Neural progenitor cell (in vitro differentiated cells): ENCODE results near the gene TMEM204. TPM values are rescaled to one million over a fixed set of nuclear protein-coding genes. Genes with fewer than 3 reads are reported as not detected.

Experiments
- DNase-seq: peaks from one replicate; pipeline ENCODE4 v3.0.0-alpha.2; 2016; ENCODE audit warnings: low spot score
- H2AFZ ChIP-seq: fragments of 200-600 bp; sonication (generic); replicated peaks from 2 replicates; pipeline ENCODE4 v1.6.1; 2016; ENCODE audit warnings: antibody characterized with exemption
- H3F3A ChIP-seq: fragments of 200-600 bp; sonication (generic); 2 replicates; pipeline ENCODE4 v1.6.1; 2016; ENCODE audit warnings: antibody characterized with exemption, low read depth
- H3K27ac ChIP-seq: fragments of 200-600 bp; sonication (generic); 2 replicates; pipeline ENCODE4 v1.5.1; 2016; ENCODE audit warnings: mild to moderate bottlenecking
- H3K27me3 ChIP-seq: fragments of 200-600 bp; sonication (generic); 2 replicates; pipeline ENCODE4 v1.6.1; 2016; ENCODE audit warnings: mild to moderate bottlenecking, moderate library complexity
- H3K36me3 ChIP-seq: fragments of 200-600 bp; sonication (generic); 2 replicates; pipeline ENCODE4 v1.5.1; 2016
- H3K4me1 ChIP-seq: fragments of 200-600 bp; sonication (generic); 2 replicates; pipeline ENCODE4 v1.6.1; 2016; ENCODE audit warnings: mixed run types
- H3K4me2 ChIP-seq: fragments of 200-600 bp; sonication (generic); 2 replicates; pipeline ENCODE4 v1.6.1; 2016
- H3K4me3 ChIP-seq: fragments of 200-600 bp; sonication (generic); 2 replicates; pipeline ENCODE4 v1.5.1; 2016
- H3K79me2 ChIP-seq: fragments of 200-600 bp; sonication (generic); 2 replicates; pipeline ENCODE4 v1.6.1; 2016; ENCODE audit warnings: low read depth
- H3K9ac ChIP-seq: fragments of 200-600 bp; sonication (generic); 2 replicates; pipeline ENCODE4 v1.6.1; 2016
- H3K9me3 ChIP-seq: fragments of 200-600 bp; sonication (generic); 2 replicates; pipeline ENCODE4 v1.5.1; 2016; ENCODE audit warnings: low read depth
- H4K20me1 ChIP-seq: fragments of 200-600 bp; sonication (generic); 2 replicates; pipeline ENCODE4 v1.6.1; 2016; ENCODE audit warnings: low read depth
- H3K27ac Mint-ChIP-seq: 3 replicates; pipeline ENCODE4 v1.8.0; 2021; ENCODE audit warnings: mixed read lengths
- H3K27me3 Mint-ChIP-seq: 2 replicates; pipeline ENCODE4 v1.8.0; 2022; ENCODE audit warnings: low read depth, mild to moderate bottlenecking, inconsistent platforms, moderate library complexity, mixed read lengths; ENCODE audit not compliant: insufficient read depth
- H3K36me3 Mint-ChIP-seq: 3 replicates; pipeline ENCODE4 v1.8.0; 2021; ENCODE audit warnings: mixed read lengths
- H3K4me1 Mint-ChIP-seq: 3 replicates; pipeline ENCODE4 v1.8.0; 2021; ENCODE audit warnings: mixed read lengths
- H3K4me3 Mint-ChIP-seq: 3 replicates; pipeline ENCODE4 v1.8.0; 2021; ENCODE audit warnings: mild to moderate bottlenecking, moderate library complexity, mixed read lengths
- H3K9me3 Mint-ChIP-seq: 3 replicates; pipeline ENCODE4 v1.8.0; 2020; ENCODE audit warnings: mixed read lengths
- EZH2 ChIP-seq: fragments of 200-600 bp; sonication (generic); IDR thresholded peaks from 2 replicates; pipeline ENCODE4 v1.6.1; 2017; ENCODE audit warnings: antibody characterized with exemption, mild to moderate bottlenecking, moderate library complexity
- EZH2phosphoT487 ChIP-seq: fragments of 200-600 bp; sonication (generic); IDR thresholded peaks from 2 replicates; pipeline ENCODE4 v1.6.1; 2017; ENCODE audit warnings: antibody characterized with exemption
- total RNA-seq: library from RNA; depleted of rRNA; stranded (reverse); fragments of >200 nt; gene quantifications from 2 replicates; pipeline ENCODE4 v1.2.3, GENCODE V29; 2015; ENCODE audit warnings: low replicate concordance
- TF ChIP-seq, protein P1 (sequence below): fragments of 200-600 bp; sonication (generic); IDR thresholded peaks from 2 replicates; pipeline ENCODE4 v1.5.1; 2017; ENCODE audit warnings: antibody characterized with exemption, mild to moderate bottlenecking

TMEM204 gene
- total RNA-seq, 1 donor from 2014 or later = not detected

DNA sequence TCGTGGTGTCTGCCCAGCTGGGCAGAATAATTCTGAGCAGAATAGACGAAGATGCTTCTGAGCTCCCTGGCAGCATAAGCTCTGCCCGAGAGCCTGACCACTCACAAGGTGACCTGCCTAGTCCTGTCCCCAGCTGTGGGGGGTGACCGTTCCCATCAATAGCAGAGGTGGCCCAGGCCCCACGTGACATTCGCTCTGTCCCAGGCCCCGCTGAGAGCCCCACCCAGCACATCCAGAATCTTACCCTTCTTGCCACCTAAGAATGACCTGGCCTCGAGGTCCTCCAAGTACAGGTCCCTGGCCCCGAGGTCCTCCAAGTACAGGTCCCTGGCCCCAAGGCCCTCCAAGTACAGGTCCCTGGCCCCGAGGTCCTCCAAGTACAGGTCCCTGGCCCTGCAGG lies 695 bp upstream of the TMEM204 start:
- H2AFZ ChIP-seq = no peak overlapping the region
- H3K4me1 Mint-ChIP-seq = peaks cover 10% of the 10 kb centered on the region
- no peak overlapping the region for H3K4me3 ChIP-seq
- H3K4me1 ChIP-seq = no peaks in the 10 kb centered on the region
- H3K4me3 Mint-ChIP-seq = no peak overlapping the region
- no peak overlapping the region for H3K4me2 ChIP-seq
- no peaks in the 10 kb centered on the region for H3K27me3 Mint-ChIP-seq
- H3K9me3 ChIP-seq = no peaks in the 10 kb centered on the region
- no peak overlapping the region for H3K9ac ChIP-seq
- no peaks in the 10 kb centered on the region for H3K36me3 ChIP-seq
- H3K27me3 ChIP-seq = no peaks in the 10 kb centered on the region
- TF ChIP-seq EZH2 = no peak
- TF ChIP-seq, protein P1, sequence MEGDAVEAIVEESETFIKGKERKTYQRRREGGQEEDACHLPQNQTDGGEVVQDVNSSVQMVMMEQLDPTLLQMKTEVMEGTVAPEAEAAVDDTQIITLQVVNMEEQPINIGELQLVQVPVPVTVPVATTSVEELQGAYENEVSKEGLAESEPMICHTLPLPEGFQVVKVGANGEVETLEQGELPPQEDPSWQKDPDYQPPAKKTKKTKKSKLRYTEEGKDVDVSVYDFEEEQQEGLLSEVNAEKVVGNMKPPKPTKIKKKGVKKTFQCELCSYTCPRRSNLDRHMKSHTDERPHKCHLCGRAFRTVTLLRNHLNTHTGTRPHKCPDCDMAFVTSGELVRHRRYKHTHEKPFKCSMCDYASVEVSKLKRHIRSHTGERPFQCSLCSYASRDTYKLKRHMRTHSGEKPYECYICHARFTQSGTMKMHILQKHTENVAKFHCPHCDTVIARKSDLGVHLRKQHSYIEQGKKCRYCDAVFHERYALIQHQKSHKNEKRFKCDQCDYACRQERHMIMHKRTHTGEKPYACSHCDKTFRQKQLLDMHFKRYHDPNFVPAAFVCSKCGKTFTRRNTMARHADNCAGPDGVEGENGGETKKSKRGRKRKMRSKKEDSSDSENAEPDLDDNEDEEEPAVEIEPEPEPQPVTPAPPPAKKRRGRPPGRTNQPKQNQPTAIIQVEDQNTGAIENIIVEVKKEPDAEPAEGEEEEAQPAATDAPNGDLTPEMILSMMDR = no peak
- TF ChIP-seq EZH2phosphoT487 = no peak
- H4K20me1 ChIP-seq = no peaks in the 10 kb centered on the region
- peaks cover 2% of the 10 kb centered on the region for H3K36me3 Mint-ChIP-seq
- no peaks in the 10 kb centered on the region for H3K9me3 Mint-ChIP-seq
- no peak for DNase-seq
- no peak overlapping the region for H3K27ac Mint-ChIP-seq
- no peaks in the 10 kb centered on the region for H3K79me2 ChIP-seq
- no peak overlapping the region for H3K27ac ChIP-seq
- no peaks in the 10 kb centered on the region for H3F3A ChIP-seq

DNA sequence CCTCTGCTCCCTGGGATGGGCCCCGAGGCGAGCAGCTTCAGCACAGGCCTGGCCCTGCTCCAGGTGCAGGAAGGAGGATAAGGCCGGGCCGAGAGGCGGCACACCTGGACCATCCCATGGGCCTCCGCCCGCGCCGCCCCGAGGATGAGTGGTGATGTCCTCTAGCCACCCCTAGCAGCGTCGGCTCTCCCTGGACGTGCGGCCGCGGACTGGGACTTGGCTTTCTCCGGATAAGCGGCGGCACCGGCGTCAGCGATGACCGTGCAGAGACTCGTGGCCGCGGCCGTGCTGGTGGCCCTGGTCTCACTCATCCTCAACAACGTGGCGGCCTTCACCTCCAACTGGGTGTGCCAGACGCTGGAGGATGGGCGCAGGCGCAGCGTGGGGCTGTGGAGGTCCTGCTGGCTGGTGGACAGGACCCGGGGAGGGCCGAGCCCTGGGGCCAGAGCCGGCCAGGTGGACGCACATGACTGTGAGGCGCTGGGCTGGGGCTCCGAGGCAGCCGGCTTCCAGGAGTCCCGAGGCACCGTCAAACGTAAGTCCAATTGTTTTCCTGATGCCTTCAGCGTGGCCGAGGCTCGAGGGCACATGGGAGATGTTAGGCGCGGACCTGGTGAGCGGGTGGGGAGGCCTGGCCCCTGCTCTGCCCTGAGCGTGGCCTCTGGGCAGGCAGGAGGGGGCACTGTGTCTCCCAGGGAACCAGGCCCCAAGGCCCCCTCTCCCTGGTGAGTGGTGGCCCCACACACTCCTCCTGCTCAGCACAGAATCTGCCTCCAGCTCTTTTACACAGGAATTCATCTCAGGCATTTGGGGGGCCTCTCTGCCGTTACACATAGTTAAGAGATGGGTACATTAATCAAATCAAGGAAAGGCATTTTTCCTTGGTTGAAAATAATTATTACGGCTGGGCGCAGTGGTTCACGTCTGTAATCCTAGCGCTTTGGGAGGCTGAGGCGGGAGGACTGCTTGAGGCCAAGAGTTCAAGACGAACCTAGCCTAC lies 855 bp downstream of the TMEM204 start:
- Mint-ChIP-seq H3K4me3 (no peak overlapping the region), H3K27ac (peak overlapping the region; percentile 7)

DNA sequence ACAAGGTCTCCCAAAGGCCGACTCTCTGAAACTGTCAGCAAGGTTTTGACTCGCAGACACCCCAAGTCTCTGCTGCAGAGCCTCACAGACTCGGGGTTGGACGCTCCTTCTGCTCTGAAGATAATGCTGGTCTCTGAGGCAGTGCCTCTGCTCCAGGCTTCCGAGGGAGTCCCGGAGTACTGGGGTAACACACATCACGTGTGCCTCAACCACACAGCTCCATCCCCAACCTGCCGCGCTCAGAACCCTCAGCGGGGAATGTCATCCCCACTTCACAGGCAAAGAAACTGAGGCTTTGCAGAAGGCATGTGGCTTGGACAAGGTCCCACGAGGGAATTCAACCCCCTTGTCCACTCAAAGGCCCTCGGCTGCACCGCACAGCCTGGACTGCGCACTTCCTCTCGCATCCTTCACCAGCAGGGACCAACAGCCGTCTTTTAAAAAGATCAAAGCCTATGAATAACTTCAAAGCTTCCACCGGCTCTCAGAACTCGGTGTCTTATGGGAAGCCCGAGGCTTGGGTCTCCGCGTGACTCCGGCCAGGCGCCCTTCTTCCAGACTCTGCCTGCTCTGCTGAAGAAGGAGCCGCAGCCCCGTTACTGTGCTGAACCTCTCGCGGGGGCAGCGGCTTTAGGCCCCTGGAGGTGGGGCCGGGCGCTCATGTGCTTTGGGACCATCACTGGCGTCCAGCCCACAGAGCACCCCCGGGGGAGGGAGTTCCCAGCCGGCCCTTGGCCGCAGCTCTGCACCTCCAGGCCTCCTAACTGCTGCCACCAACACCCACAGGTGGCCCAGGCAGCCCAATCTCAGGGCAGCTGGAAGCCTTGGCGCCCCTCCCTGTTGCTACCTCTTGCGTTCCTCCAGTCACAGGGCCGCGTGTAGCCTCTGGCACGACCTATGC lies 2.2 kb downstream of the TMEM204 start:
- H3K4me2 ChIP-seq = no peak overlapping the region
- H3K4me1 ChIP-seq = no peaks in the 10 kb centered on the region
- H4K20me1 ChIP-seq = peaks cover 7% of the 10 kb centered on the region
- Mint-ChIP-seq H3K27ac (no peak overlapping the region), H3K4me1 (peaks cover 7% of the 10 kb centered on the region), H3K4me3 (no peak overlapping the region), H3K9me3 (no peaks in the 10 kb centered on the region), H3K27me3 (peaks cover 2% of the 10 kb centered on the region), H3K36me3 (peaks cover 4% of the 10 kb centered on the region)
- no peaks in the 10 kb centered on the region for H3K27me3 ChIP-seq
- H3K9ac ChIP-seq = peak overlapping the region; percentile 42
- no peaks in the 10 kb centered on the region for H3K79me2 ChIP-seq
- no peak for DNase-seq
- no peak overlapping the region for H3K27ac ChIP-seq
- no peak for TF ChIP-seq EZH2
- no peak for TF ChIP-seq EZH2phosphoT487
- TF ChIP-seq, protein P1 = no peak
- no peaks in the 10 kb centered on the region for H3K36me3 ChIP-seq
- H3F3A ChIP-seq = no peaks in the 10 kb centered on the region
- no peaks in the 10 kb centered on the region for H3K9me3 ChIP-seq
- H3K4me3 ChIP-seq = no peak overlapping the region
- no peak overlapping the region for H2AFZ ChIP-seq

More for the DNA sequence above, 855 bp downstream of the TMEM204 start:
- no peaks in the 10 kb centered on the region for H3K27me3 ChIP-seq
- H3K36me3 ChIP-seq = no peaks in the 10 kb centered on the region
- no peak overlapping the region for H3K9ac ChIP-seq
- H3K9me3 Mint-ChIP-seq = no peaks in the 10 kb centered on the region
- TF ChIP-seq, protein P1 = no peak
- no peak for TF ChIP-seq EZH2phosphoT487
- TF ChIP-seq EZH2 = no peak
- no peaks in the 10 kb centered on the region for H3K27me3 Mint-ChIP-seq
- H3K4me3 ChIP-seq = no peak overlapping the region
- H4K20me1 ChIP-seq = peaks cover 7% of the 10 kb centered on the region
- H3K4me2 ChIP-seq = no peak overlapping the region
- no peak for DNase-seq
- H3K79me2 ChIP-seq = no peaks in the 10 kb centered on the region
- H3K4me1 Mint-ChIP-seq = peaks cover 7% of the 10 kb centered on the region
- H2AFZ ChIP-seq = no peak overlapping the region
- peaks cover 4% of the 10 kb centered on the region for H3K36me3 Mint-ChIP-seq
- no peaks in the 10 kb centered on the region for H3K4me1 ChIP-seq
- H3K9me3 ChIP-seq = no peaks in the 10 kb centered on the region
- H3F3A ChIP-seq = no peaks in the 10 kb centered on the region
- no peak overlapping the region for H3K27ac ChIP-seq
